Neuronal stem cell (in vitro differentiated cells): ENCODE data around the gene NEGR1.
A peak's percentile ranks its signal among the peaks of the same experiment; 100 is the strongest.

Experiments used
- DNase-seq: peaks from one replicate; pipeline ENCODE4 v3.0.0-alpha.2; 2013; ENCODE audit warnings: low spot score
- H2AFZ ChIP-seq: one replicate; pipeline ENCODE4 v1.6.1; 2013; ENCODE audit warnings: mild to moderate bottlenecking, low read length, inconsistent platforms
- H2AK5ac ChIP-seq: 2 replicates; pipeline ENCODE4 v1.6.1; 2013; ENCODE audit warnings: low read depth, mild to moderate bottlenecking, inconsistent platforms, low read length, moderate library complexity, mixed read lengths
- H2BK120ac ChIP-seq: 2 replicates; pipeline ENCODE4 v1.6.1; 2013; ENCODE audit warnings: low read depth, mild to moderate bottlenecking, inconsistent platforms, low read length, moderate library complexity, mixed read lengths
- H2BK12ac ChIP-seq: one replicate; pipeline ENCODE4 v1.6.1; 2013; ENCODE audit warnings: low read length, inconsistent platforms
- H2BK15ac ChIP-seq: 2 replicates; pipeline ENCODE4 v1.6.1; 2013; ENCODE audit warnings: mild to moderate bottlenecking, low read length, inconsistent platforms, mixed read lengths
- H2BK5ac ChIP-seq: one replicate; pipeline ENCODE4 v1.6.1; 2013; ENCODE audit warnings: inconsistent platforms, mild to moderate bottlenecking, low read length, moderate library complexity
- H3K14ac ChIP-seq: one replicate; pipeline ENCODE4 v1.6.1; 2013; ENCODE audit warnings: low read length, inconsistent platforms
- H3K18ac ChIP-seq: 2 replicates; pipeline ENCODE4 v1.6.1; 2013; ENCODE audit warnings: low read length, inconsistent platforms
- H3K23ac ChIP-seq: 2 replicates; pipeline ENCODE4 v1.6.1; 2013; ENCODE audit warnings: low read depth, mild to moderate bottlenecking, mixed read lengths, low read length, inconsistent platforms; ENCODE audit not compliant: poor library complexity
- H3K27ac ChIP-seq: replicated peaks from 3 replicates; pipeline ENCODE4 v1.5.1; 2013; ENCODE audit warnings: low read length, inconsistent platforms
- H3K27me3 ChIP-seq, 3 experiments: 2 replicates each; pipeline ENCODE4 v1.6.1; 2013; ENCODE audit warnings: low read length in 3 of 3, mild to moderate bottlenecking in 2 of 3, inconsistent platforms in 1 of 3, low read depth in 1 of 3, mixed read lengths in 1 of 3, moderate library complexity in 1 of 3; ENCODE audit not compliant: control insufficient read depth in 3 of 3, insufficient read depth in 3 of 3
- H3K36me3 ChIP-seq, 2 donors: replicated peaks in 1 of 2; 2 replicates each; pipeline ENCODE4 v1.6.1; 2013; ENCODE audit warnings: low read length in 2 of 2; ENCODE audit not compliant: control insufficient read depth in 2 of 2, insufficient read depth in 2 of 2
- H3K4ac ChIP-seq: 2 replicates; pipeline ENCODE4 v1.6.1; 2013; ENCODE audit warnings: inconsistent platforms, mild to moderate bottlenecking, low read length, moderate library complexity
- H3K4me1 ChIP-seq, 2 donors: 1 replicate in 1 of 2; 2 replicates in 1 of 2; pipeline ENCODE4 v1.6.1; 2013; ENCODE audit warnings: low read length in 2 of 2, low read depth in 1 of 2; ENCODE audit not compliant: control insufficient read depth in 2 of 2, insufficient read depth in 1 of 2
- H3K4me2 ChIP-seq: one replicate; pipeline ENCODE4 v1.6.1; 2013; ENCODE audit warnings: mild to moderate bottlenecking, low read length, inconsistent platforms; ENCODE audit not compliant: insufficient read depth, poor library complexity, severe bottlenecking
- H3K4me3 ChIP-seq, 2 donors: 2 replicates each; pipeline ENCODE4 v1.5.1; 2013; ENCODE audit warnings: low read length in 2 of 2, mild to moderate bottlenecking in 2 of 2, inconsistent platforms in 1 of 2, moderate library complexity in 1 of 2
- H3K79me1 ChIP-seq: one replicate; pipeline ENCODE4 v1.6.1; 2013; ENCODE audit warnings: low read depth, mild to moderate bottlenecking, inconsistent platforms, low read length, moderate library complexity
- H3K9ac ChIP-seq: one replicate; pipeline ENCODE4 v1.6.1; 2013; ENCODE audit warnings: mild to moderate bottlenecking, low read depth, low read length, inconsistent platforms; ENCODE audit not compliant: poor library complexity
- H3K9me3 ChIP-seq, 2 donors: replicated peaks in 1 of 2; 2 replicates each; pipeline versions ENCODE3 to v1.6.1; 2013; ENCODE audit warnings: low read length in 2 of 2, mild to moderate bottlenecking in 2 of 2, inconsistent platforms in 1 of 2, low read depth in 1 of 2, mixed read lengths in 1 of 2, moderate library complexity in 1 of 2; ENCODE audit not compliant: control insufficient read depth in 2 of 2, insufficient read depth in 1 of 2
- H4K8ac ChIP-seq: one replicate; pipeline ENCODE4 v1.6.1; 2013; ENCODE audit warnings: low read depth, mild to moderate bottlenecking, inconsistent platforms, low read length, moderate library complexity
- H4K91ac ChIP-seq: one replicate; pipeline ENCODE4 v1.6.1; 2013; ENCODE audit warnings: low read length, low read depth, mild to moderate bottlenecking, inconsistent platforms; ENCODE audit not compliant: poor library complexity
- WGBS, 2 donors: extraction: QIAGEN DNeasy Blood & Tissue Kit; methylation state at CpG; one replicate each; pipeline ENCODE4 v1.1.7; 2013; ENCODE audit warnings: missing lambda C conversion rate in 2 of 2, mixed read lengths in 1 of 2; ENCODE audit not compliant: insufficient read length in 2 of 2, insufficient replicate concordance in 1 of 2; ENCODE audit errors: extremely low coverage in 2 of 2; 5-methylcytosine and 5-hydroxymethylcytosine counted together

The NEGR1 gene

DNA sequence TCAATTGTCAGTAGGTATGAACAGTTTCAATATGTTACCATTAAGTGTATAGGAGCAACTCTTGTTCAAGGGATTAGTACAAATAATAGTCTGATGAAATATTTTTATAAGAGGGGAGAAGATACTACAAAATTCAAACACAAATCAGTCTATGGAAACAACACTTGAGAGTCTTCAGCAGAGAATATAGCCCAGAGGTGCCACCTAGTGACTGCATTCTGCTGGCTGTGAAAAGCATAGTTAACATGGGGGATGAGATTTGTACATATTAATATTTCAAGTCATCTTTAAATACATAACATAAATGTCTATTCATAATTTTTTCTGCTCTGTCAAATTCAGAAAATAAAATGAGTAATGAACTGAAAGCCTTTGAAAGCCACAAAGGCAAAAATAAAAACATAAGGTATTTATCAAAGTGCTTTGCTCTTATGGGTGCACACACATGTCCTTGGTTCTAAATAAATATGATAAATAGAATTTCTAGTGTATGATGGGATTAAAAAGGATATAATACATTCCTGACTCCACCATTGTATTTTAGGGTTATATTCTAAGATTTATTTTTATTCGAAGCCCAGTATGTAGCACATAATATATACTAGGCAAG lies 760.6 kb downstream of the NEGR1 start:
- H2BK5ac ChIP-seq = no peak overlapping the region
- no peak overlapping the region for H4K91ac ChIP-seq
- no peak overlapping the region for H3K14ac ChIP-seq
- no peaks in the 10 kb centered on the region for H3K79me1 ChIP-seq
- H2AFZ ChIP-seq = no peak overlapping the region
- no peak overlapping the region for H3K4me2 ChIP-seq
- peak; percentile 8 for DNase-seq
- H3K4me3 ChIP-seq = no peak overlapping the region
- H3K4ac ChIP-seq = no peak overlapping the region
- H3K18ac ChIP-seq = no peak overlapping the region
- WGBS, 2 donors = no CpG with 5 or more reads among the region's 1 CpG
- no peaks in the 10 kb centered on the region for H3K4me1 ChIP-seq
- no peak overlapping the region for H2AK5ac ChIP-seq
- H3K9me3 ChIP-seq = no peaks in the 10 kb centered on the region
- H3K9ac ChIP-seq = no peak overlapping the region
- no peaks in the 10 kb centered on the region for H3K36me3 ChIP-seq
- no peak overlapping the region for H2BK120ac ChIP-seq
- no peak overlapping the region for H2BK15ac ChIP-seq
- H3K27me3 ChIP-seq = no peaks in the 10 kb centered on the region
- H2BK12ac ChIP-seq = no peak overlapping the region
- no peak overlapping the region for H3K27ac ChIP-seq
- H4K8ac ChIP-seq = no peak overlapping the region
- no peak overlapping the region for H3K23ac ChIP-seq

GRCh38 chr1:71511505-71511904 lies 770.8 kb downstream of the NEGR1 start:
- Histone ChIP-seq H3K4me2 (no peak overlapping the region), H4K8ac (no peak overlapping the region), H2AFZ (no peak overlapping the region), H3K4ac (no peak overlapping the region), H3K4me1 (no peaks in the 10 kb centered on the region), H2BK5ac (no peak overlapping the region), H2BK15ac (no peak overlapping the region), H4K91ac (no peak overlapping the region), H2BK12ac (no peak overlapping the region), H3K23ac (no peak overlapping the region), H3K4me3 (no peak overlapping the region), H3K18ac (no peak overlapping the region), H3K9ac (no peak overlapping the region), H2AK5ac (no peak overlapping the region), H3K27ac (no peak overlapping the region), H3K9me3 (no peaks in the 10 kb centered on the region), H3K27me3 (no peaks in the 10 kb centered on the region), H3K36me3 (no peaks in the 10 kb centered on the region), H2BK120ac (no peak overlapping the region), H3K14ac (no peak overlapping the region), H3K79me1 (no peaks in the 10 kb centered on the region)
- no peak for DNase-seq

DNA sequence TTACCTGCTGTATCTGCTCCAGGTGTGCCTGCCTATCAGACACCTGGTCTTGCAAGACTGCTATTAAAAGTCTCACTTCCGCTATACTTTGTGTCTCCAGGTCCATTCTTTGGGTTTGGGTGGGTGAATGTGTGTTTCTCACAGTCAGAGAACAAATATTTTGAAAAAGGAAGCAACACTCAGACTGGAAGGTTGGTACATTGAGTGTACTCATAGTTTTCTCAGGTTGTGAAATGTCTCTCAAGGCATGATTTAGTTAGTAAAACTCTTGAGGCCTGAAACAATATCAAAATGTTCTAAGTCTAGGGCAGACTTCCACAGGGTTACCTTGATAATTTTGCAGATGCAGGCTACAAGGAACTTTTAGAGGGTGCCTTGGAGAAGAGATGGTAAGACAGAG lies 771.6 kb downstream of the NEGR1 start:
- no peaks in the 10 kb centered on the region for H3K79me1 ChIP-seq

GRCh38 chr1:71509051-71509595 lies 773.2 kb downstream of the NEGR1 start:
- Histone ChIP-seq H2BK5ac (no peak overlapping the region), H2BK120ac (no peak overlapping the region), H3K36me3 (no peaks in the 10 kb centered on the region), H3K27me3 (no peaks in the 10 kb centered on the region), H2AFZ (no peak overlapping the region), H3K4me2 (no peak overlapping the region), H3K23ac (no peak overlapping the region), H3K4me3 (no peak overlapping the region), H3K27ac (no peak overlapping the region), H3K4ac (no peak overlapping the region), H3K79me1 (no peaks in the 10 kb centered on the region), H3K18ac (no peak overlapping the region), H2AK5ac (no peak overlapping the region), H2BK15ac (no peak overlapping the region), H4K91ac (no peak overlapping the region), H3K9me3 (no peaks in the 10 kb centered on the region), H2BK12ac (no peak overlapping the region), H4K8ac (no peak overlapping the region), H3K14ac (no peak overlapping the region), H3K4me1 (no peaks in the 10 kb centered on the region), H3K9ac (no peak overlapping the region)
- no CpG with 5 or more reads among the region's 4 CpGs for WGBS, 2 donors
- DNase-seq = no peak

More for the DNA sequence above, 771.6 kb downstream of the NEGR1 start:
- Histone ChIP-seq H3K9me3 (no peaks in the 10 kb centered on the region), H2AK5ac (no peak overlapping the region), H3K4me1 (no peaks in the 10 kb centered on the region), H3K14ac (no peak overlapping the region), H2BK120ac (no peak overlapping the region), H2BK12ac (no peak overlapping the region), H3K4ac (no peak overlapping the region), H3K27ac (no peak overlapping the region), H2BK15ac (no peak overlapping the region), H2AFZ (no peak overlapping the region), H3K36me3 (no peaks in the 10 kb centered on the region), H3K23ac (no peak overlapping the region), H4K8ac (no peak overlapping the region), H3K4me3 (no peak overlapping the region), H3K27me3 (no peaks in the 10 kb centered on the region), H3K4me2 (no peak overlapping the region), H3K18ac (no peak overlapping the region), H4K91ac (no peak overlapping the region), H3K9ac (no peak overlapping the region), H2BK5ac (no peak overlapping the region)
- no peak for DNase-seq
- no CpG with 5 or more reads among the region's 1 CpG for WGBS, 2 donors
